DLD1 (cell line): ENCODE measurements around the gene UMAD1.

Experiments
- in situ Hi-C: cut with HindIII; loops from 2 replicates; pipeline ENCODE4 v1.10.0; 2017; ENCODE audit warnings: low sequenced_read_pairs

The UMAD1 gene

DNA sequence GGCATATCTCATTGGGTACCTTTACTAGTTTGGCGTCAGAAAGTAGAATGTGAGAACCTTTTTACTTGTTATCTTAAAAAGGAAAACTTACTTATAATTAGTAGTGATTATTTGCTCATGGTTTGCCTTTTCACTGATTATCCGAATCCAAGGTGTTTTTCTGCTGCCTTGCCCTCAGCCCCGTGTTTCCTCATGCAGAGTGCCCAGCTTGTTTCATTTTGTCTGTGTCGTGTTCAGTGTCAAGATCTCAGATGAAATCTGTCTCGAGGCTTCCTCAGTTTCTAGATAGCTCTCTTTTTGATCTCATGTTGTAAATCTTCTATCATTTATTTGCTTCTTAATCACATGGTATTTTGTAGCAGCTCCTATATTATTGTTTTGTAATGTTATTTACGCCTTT is 47.8 kb downstream of the UMAD1 start:
- in situ Hi-C loops, result no loop called here

DNA sequence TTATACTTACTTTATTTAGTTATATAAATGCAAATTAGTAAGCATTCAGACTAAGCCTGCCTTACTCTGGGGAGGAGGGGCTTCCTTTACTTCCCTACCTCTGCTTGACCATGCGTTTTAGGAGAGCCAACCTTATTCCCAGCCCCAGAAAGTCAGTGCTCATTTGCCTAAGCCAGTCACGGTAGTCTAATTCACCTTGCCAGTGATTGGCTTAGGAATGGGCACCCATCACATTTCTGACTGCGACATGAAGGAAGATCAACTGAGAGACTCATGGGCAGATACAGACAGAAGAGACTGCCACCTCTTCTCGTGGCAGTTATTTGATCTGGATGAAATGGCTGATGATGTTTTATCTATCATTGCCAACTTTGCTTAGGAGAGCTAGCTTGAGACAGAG is 48.4 kb downstream of the UMAD1 start:
- in situ Hi-C loops, result no loop called here

DNA sequence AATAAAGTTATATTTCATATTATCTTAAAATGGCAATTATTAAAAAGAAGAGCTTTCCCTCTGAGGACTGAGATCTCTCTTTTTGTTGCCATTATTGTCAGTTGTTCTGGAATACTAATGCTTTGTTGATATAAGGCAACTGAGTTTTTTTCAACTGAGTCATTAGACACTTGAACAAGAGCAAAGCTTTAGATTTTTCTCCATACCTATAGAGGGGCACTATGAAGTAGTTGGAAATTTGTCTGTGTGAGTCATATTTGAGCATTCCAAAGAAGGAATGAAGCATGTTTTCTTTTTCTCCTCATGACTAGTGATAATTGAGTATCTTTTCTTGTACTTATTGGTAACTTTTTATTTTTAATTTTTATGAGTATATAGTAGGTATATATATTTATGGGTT is 53.3 kb downstream of the UMAD1 start:
- in situ Hi-C loops, result no loop called here

DNA sequence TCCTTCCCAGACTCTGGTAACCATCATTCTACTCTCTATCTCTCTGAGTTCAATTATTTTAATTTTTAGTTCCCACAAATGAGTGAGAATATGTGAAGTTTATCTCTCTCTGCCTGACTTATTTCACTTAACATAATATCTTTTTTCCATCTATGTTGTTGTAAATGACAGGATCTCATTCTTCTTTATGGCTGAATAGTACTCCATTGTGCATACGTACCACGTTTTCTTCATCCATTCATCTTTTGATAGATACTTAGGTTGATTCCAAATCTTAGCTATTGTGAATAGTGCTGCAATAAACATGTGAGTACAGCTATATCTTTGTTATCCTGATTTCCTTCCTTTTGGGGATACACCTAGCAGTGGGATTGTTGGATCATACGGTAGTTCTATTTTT is 54.0 kb downstream of the UMAD1 start:
- in situ Hi-C loops, result no loop called here

DNA sequence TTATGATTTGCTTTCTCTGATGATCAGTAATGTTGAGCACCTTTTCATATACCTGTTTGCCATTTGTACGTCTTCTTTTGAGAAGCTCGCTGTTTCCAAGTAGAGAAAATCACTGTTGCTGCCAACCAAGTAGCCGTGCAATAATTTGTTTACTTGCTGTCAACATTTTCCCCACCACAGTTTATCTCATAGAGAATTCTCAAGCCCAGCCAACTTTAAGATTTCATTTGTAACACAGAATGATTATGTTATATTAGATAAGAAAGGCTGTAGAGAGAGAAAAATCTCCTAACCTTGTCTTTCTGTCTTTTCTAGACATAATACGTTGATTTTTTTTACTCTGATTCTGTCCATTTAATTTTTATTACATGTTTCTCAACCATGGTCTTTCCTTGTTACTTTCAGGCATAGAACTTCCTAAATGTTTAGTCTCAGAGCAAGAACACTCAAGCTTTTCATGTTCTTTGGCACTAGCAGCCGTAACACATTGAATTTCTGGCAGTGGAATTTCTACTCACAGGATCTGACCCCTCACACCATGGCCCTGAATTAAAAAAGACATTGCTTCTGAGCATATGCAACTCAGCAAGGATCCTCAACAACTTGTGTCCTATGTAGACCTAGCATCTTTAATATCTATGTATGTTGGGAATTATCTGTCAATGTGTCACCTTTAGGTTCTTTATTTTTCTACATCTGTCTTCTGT is 54.7 kb downstream of the UMAD1 start:
- in situ Hi-C loops, result no loop called here

DNA sequence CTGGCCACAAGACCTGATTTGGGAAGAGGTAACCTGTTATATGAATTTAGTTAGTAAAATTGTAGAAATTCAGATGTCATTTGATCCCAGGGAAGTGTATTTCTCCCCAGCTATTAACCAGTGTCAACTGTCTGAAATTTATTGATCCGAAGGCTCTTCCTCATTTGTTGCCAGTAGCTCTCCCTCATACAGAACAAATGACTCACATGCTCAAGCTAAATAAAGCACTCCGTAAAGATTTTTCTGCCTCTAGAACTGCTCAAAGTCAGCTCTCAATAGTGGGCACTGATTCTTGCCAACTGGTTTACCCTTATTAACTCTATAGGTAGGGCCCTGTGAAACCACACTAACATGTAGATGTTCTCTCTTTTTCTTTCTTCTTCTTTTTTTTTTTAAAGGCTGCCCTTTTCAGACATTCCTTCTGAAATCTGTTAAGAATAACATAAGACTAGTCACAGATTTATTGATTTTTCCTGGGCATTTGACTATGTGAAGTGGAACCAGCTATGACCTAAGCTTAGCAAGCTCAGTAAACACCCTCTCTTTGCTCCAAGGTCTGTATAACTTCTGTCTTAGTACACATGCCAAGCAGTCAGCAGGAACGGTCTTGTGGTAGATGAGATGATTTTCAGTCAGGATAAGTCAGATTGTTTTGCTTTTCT is 56.0 kb downstream of the UMAD1 start:
- in situ Hi-C loops, result no loop called here

DNA sequence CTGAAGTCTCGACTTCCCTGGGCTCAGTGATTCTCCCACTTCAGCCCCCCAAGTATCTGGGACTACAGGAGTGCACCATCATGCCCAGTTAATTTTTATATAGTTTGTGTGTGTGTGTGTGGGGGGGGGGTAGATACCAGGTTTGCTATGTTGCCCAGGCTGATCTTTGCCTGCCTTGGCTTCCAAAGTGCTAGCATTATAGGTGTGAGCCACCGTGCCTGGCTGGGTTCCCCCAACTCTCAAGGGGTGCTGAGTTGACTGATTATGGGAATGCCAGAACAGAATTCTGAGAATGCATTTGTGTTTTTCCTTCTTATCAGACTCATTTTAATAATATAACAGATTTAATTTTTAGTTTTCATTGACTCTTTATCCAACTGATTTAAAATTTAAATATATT is 58.4 kb downstream of the UMAD1 start:
- in situ Hi-C loops, result no loop called here

DNA sequence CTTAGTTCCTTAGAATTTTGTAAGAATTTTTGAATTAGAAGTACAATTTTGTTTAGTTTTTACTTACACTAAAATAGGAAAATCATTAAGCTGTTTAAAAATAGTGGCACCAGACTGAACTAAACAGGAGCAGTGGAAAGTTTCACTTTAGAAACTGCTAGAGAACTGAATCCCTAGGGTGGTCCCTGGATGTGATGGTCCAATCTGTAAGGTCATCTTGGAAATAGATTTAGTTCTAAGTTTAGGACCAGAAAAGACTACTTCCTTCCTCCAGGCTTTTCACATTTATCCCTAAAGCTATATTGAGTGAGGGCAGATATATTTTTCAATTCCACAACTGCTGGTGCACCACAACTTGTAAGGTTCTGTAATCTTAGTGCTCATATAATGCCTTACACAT is 58.8 kb downstream of the UMAD1 start:
- in situ Hi-C loops, result no loop called here

DNA sequence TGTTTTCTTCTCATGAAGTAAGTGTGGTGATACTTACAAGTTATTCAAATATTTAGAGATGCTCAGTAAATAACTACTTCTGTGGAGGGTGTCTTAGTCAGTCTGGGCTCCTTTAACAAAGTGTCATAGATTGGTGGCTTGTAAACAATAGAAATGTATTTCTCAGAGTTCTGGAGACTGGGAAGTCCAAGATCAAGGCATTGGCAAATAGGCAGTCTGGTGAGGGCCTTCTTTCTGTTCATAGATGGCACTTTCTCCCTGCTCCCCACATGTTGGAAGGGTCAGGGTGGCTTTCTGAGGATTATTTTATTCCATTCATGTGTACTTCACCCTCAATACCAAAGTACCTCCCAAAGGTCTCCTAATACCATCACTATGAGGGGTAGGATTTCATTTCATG is 59.4 kb downstream of the UMAD1 start:
- in situ Hi-C loops, result no loop called here

DNA sequence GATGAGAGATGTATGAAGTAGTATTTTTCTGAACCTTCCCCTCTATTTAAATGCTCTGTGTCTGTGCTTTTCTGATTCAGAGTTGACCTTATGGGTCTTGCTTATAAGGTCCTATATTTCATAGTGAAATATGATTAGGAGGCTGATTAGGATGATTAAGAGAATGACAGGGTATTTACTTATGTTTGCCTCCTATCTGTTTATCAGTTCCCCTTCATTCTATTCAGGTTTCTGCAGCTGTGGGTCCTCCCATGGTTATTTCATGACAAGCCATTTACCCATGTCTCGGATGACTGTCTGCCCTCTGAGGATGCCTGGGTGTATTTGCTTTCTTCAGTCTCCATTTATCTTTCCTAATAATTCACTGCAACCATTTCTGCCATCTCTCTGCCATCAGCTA is 61.0 kb downstream of the UMAD1 start:
- in situ Hi-C loops, result no loop called here

DNA sequence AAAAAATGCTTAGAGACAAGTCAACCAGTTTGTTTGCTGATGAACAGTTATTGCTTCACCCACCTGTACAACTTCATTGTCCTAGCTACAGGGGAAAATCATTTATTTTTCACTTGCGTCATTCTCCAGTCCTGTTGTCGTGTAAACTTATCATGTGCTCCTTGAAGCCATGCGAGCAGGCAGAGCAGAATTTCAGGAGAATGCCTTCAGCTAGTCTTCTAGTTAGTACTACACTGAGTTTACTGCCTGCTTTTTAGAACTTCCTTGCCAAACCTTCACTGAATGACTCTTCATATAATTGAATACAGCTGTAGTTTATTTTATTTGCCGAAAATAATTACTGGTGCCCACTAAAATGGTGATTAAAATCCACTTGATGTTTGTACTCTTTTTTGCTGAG is 62.3 kb downstream of the UMAD1 start:
- in situ Hi-C loops, result no loop called here

DNA sequence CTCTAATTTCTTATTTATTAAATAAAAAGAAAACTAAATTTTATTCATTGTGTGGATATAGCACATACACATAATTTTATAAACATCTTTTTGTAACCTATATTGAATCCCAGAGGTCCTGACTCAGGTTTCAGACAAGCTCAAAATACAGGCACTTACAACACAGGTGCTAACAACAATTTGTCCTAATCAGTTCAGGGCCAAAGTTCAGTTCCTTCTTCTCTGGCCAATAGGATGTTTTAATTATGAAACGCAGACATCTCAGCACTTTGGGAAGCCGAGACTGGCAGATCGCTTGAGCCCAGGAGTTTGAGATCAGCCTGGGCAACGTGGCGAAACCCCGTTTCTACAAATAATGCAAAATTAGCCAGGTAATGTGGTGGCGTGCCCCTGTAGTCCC is 62.9 kb downstream of the UMAD1 start:
- in situ Hi-C loops, result no loop called here

DNA sequence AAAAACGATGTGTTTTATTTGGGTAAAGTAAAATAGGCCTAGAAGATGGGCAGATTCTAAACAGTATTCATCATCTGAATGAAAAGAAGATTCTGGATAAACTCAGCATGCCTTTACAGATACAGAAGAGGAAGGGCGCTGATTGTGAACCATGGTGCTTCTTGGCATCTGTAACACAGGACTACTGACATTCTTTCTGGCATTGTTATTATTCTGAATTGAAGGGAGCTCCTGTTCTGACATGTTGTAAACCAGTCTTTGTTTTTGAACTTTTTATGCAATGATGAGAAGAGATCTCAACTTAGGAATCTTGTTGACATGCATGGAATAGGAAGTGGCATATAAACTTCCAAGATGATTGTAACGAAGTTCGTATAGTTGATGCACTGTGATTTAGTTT is 64.3 kb downstream of the UMAD1 start:
- in situ Hi-C loops, result no loop called here

DNA sequence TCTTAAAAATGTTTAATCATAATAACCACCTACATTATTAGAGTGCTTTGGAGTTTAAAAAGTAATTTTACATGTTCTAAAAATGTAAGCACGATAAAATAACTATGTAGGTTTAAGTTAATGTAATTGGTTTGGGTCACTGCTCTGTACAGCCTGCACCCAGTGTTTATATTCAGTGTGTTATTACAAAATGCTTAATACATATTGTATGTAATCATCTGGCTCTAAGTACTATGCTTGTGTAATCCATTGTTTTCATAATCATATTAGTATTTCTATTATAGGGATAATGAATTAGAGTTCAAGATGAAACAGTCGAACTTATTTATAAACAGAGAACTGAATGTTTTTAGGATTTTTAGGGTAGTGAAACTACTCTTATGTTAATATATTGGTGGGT is 64.8 kb downstream of the UMAD1 start:
- in situ Hi-C loops, result no loop called here

DNA sequence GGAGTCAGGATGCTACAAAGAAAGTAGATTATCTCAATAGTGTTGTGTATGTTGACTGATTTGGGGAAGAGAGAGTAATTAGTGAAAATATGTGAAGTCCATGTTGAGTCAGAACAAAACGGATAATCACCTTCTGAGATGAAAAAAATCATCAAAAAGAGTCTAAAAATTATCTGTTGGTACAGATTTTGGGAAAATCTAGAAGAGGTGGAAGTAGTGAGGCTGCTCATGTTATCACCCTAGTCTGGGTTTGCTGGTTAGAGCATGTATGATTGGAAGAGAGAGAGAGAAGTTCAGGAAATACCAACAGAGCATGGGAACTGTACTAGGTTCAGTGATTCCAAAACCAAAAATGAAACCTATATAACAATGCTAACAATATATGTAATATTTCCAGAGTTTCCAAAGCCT is 65.6 kb downstream of the UMAD1 start:
- in situ Hi-C loops, result no loop called here

DNA sequence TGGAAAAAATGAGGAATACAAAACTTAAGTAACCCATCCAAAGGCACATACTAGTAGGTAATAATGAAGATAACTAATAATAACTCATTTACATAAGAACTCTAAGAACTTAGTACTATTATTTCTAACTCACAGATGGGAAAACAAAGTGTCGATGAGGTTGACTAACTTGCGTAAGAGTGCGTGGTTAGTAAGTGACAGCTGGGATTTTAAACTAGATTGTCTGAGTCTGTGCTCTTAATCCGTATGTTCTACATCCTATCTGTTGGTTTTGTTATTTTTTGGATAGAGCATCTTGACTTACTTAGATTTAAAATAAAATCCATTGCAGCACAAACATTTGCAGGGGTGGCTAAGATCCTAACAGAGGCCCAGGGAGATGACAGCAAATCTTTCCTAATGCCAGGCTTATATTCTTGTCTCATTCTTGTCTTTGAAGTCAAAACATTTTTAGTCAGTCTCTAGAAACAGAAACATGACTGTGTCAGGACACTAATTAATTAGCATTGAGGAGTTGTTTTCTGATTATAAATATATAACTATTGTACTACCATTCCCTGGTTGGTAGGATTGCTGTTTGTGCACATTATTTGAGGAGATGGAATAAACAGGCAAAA is 66.1 kb downstream of the UMAD1 start:
- in situ Hi-C loops, result no loop called here

DNA sequence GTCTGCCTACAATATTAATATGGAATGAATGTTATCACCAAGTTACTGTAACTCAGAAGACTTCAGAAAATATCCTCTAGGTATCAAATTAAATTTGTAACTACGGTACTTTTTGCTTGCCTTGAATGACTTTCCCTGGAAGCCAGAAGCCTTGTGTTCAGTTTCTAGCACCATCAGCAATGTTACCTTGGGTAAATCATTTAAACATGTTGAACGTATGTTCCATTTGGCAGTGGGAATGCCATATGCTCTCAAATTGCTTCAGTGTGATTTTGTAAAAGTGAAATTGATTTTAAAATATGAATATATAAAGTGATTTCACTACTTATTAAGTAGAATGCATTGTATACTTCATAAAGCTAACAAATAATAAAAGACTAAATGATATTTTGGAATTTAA is 66.7 kb downstream of the UMAD1 start:
- in situ Hi-C loops, result no loop called here

DNA sequence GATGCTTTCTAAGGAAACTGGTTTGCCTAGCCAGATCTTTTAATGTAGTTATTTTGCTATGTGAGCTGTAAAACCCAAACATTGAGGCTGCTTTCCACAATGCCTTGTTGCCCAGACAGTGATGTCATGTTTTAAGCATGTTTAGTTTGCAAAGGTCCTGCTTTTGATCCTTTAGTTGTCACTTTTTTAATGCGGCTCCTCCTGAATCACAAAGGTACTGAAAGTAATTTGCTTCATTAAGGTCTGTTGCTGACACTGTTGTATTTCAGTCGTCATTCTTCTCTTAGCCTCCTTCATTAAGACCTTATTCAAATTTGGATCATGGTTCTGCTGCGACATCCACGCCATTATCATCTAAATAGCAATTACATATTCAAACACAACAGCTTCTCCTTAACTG is 67.3 kb downstream of the UMAD1 start:
- in situ Hi-C loops, result no loop called here

DNA sequence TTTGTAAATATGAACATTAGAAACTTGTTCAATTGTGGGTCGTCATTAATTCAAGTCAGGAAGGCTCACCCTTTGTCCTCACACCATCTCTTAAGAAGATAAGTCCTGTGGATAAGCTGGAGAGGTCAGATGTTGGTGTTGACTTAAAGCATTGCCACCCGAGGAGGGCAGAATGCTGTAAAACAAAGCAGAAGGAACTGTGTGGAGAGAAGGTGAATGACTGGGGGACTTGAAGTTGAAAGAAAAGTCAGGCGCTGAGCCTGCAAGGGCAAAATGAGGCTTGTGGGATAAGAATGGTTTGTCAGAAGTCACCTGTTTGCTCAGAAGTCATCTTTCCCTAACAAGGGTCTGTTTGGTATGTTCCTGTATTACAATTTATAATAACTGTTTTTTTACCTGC is 68.7 kb downstream of the UMAD1 start:
- in situ Hi-C loops, result no loop called here

DNA sequence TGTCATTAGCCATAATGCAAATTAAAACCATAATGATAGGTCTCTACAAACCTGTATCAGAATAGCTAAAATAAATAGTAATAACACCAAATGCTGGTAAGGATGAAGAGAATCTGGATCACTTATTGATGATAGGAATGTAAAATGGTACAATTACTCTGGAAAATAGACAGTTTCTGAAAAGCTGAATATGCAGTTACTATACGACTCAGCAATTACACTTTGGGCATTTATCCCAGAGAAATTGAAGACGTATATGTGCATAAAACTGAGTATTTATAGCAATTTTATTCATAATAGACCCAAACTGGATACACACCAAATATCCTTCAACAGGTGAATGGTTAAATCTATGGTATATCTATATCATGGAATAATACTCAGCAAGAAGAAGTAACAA is 69.9 kb downstream of the UMAD1 start:
- in situ Hi-C loops, result no loop called here

DNA sequence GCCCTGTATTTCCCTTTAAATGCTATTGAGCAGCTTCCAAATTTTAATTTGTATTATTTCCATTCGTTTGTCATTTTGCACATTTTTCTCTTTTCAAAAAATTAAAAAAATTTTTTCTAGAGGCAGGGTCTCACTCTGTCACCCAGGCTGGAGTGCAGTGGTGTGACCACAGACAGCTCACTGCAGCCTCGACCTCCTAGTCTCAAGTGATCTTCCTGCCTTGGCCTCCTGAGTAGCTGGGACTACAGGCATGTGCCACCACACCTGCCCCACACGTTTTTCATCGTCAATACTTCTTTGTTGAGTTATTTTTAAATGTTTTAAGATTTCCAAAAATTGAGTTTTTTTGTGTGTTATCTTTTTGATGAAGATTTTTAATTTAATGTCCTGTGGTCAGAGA is 73.2 kb downstream of the UMAD1 start:
- in situ Hi-C loops, result no loop called here

DNA sequence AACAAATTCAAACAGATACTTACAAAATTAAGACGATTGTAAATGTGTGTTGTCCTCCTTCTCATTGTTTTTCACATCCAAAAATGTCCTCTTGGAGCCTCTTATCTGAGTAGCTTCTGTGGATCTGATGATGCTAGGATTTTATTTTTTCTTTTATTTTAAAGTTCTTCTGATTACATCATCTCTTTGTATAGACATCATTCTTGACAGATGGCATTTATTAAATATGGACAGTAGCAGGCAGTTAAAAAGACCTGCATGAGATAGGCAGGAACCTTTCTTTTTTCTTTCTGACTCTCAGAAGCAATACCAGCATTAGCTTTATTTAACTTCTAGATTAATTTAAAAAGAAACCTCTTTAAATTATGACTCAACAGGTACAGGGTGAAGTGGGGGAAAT is 77.9 kb downstream of the UMAD1 start, which contains the start of gene RPA3:
TSS of gene RPA3 (minus strand) at position 116 of the 400 bp plus-strand sequence. CDS start 78,189 bp downstream, outside the sequence.
- in situ Hi-C loops, result no loop called here
